Right lobe of liver (tissue), 4 donors: ENCODE results near the gene ENDOV.

Source experiments
- CTCF ChIP-seq, 4 donors: fragments of 200-600 bp in 3 of 4; fragments of 450-650 bp in 1 of 4; IDR thresholded peaks; one replicate each; pipeline versions ENCODE4 v1.5.1 to v1.8.0; 2016 to 2022; ENCODE audit warnings: antibody characterized with exemption in 4 of 4, mild to moderate bottlenecking in 2 of 4
- POLR2A ChIP-seq: fragments of 450-650 bp; IDR thresholded peaks from one replicate; pipeline ENCODE4 v1.6.1; 2017; ENCODE audit warnings: antibody characterized with exemption, mild to moderate bottlenecking
- donor health status: DM: no; HTN: no; CAD: no.
- donor health status: DM: no; HTN: no; CAD: no.
- donor health status: DM: no; HTN: yes; CAD: no.

DNA sequence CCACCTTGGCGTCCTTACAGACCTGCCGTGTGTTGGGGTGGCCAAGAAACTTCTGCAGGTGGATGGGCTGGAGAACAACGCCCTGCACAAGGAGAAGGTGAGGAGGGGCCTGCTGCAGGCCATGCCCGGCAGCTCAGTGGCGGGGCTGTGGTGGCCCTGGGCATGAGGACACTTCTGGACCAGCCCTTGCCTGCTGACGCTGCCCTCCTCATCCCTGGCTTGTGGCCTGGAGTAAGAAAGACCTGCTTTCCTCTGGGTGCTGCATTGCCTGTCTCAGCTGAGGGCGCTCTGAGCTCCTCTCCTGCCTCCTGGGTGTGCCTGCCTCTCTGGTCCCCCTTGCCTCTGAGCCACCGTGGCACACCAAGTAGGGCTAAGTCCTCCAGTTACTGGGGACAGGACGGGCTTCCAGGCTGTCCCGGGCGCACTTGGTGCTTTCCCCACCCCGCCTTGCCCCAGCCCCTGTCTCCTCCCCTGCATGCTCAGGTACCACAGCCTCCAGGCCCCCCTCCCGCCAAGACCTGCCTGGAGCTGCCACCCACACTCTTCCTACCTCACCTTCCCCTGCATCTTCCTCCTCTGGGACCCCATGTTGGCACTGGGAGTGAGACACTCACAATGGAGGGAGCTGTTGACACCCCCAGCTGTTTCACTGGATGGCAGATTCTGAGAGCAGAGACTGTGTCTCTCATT is 8.7 kb downstream of the ENDOV start:
- TF ChIP-seq CTCF (IDR thresholded peaks at IDR 0.05): no peak
- TF ChIP-seq POLR2A: no peak
